Epithelial cell of alveolus of lung (primary cell): Measurements from ENCODE around the gene C19orf18. TPM values are rescaled to one million over a fixed set of nuclear protein-coding genes. Genes with fewer than 3 reads are reported as not detected.

ENCODE experiments used
- total RNA-seq: library from RNA; depleted of rRNA; stranded (reverse); fragments of >200 nt; gene quantifications from 2 replicates; pipeline ENCODE4 v1.2.1, GENCODE V29; 2015

The C19orf18 gene
- not detected in 2 replicates for total RNA-seq

DNA sequence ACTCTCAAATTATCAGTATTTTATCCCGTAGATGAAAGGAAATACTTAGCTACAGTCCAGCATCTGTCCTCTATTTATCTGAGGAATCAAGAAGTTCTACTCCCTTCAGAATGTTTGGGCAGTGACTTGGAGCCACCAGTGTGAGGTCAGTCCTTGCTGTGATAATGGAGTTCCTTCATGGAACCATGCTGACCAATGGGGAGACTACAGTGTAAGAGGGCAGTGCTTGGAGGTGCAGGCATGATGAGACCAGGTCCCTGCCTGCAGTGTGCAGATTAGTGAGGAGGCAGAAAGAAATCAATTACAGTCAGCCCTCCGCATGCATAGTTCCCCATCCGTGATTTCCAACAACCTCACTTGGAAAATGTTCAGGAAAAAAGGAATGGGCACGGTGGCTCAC is at the start of gene C19orf18:
C19orf18 (minus strand) TSS at position 101 of the 400 bp plus-strand sequence. CDS start 102 bp downstream, outside the sequence.

GRCh38 chr19:58002384-58003173 is 28.2 kb upstream of the C19orf18 start, which contains the start of gene ZNF606:
TSS of gene ZNF606 (minus strand) at chr19:58002820. CDS start at chr19:58001319, 1,501 bp downstream.

GRCh38 chr19:57947419-57948134 is 26.8 kb downstream of the C19orf18 start, which contains the start of gene ZNF256:
TSS of gene ZNF256 (minus strand) at chr19:57947706. CDS start at chr19:57947474, 232 bp downstream.

GRCh38 chr19:57934820-57935665 is 39.3 kb downstream of the C19orf18 start, which contains the start of gene ZNF418:
TSS of gene ZNF418 (minus strand) at chr19:57935402. CDS start at chr19:57933822, 1,580 bp downstream.

DNA sequence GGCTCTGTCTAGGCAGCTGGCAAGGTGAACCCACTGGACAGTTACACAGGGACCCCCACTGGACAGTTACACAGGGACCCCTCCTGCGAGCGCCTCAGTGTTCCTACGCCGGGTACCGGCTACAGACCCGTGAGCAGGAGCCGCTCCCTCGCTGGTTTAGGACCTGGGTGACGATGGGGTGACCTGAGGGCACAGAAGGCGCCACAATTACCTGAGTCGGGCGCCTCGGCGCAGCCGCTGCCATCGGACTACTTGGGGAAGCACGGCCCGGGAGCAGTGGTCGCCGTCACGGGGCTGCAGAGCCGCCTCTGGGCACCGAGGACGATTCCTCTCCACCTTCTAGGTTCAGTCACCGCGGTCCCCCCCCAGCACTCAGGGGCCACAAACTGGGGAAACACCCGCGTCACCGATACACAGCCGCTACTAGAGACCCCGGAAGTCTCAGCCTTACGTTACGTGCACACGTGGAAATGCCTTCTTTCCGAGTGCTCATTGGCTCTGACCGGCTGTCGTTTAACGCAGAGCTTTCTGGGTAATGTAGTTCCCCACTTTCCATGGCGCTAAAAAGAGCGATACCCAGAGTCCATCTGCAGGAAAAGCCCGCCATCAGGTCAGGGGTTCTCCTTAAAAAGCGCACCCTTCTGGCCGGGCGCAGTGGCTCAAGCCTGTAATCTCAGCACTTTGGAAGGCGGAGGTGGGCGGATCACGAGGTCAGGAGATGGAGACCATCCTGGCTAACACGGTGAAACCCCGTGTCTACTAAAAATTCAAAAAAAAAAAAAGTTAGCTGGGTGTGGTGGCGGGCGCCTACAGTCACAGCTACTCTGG is 58.0 kb downstream of the C19orf18 start, which contains the start of gene ZNF417:
ZNF417 (minus strand) TSS at position 425 of the 828 bp plus-strand sequence; CDS start at position 244, 181 bp downstream.

Other genes with a start within 250 kb of the C19orf18 start
- gene ZNF671, start 246.9 kb downstream of the C19orf18 start, total RNA-seq, result 5.3 and 29.5 TPM in 2 replicates
- gene ZNF776, start 227.7 kb downstream of the C19orf18 start, total RNA-seq, result 7.6 and 22.8 TPM in 2 replicates
- 5.7 and 13.6 TPM in 2 replicates for gene ZNF586, start 204.9 kb downstream of the C19orf18 start, total RNA-seq
- gene ZNF552, start 159.6 kb downstream of the C19orf18 start, total RNA-seq, result 2.1 and 3.7 TPM in 2 replicates
- 8.3 and 15.6 TPM in 2 replicates for gene ZNF587B, start 144.2 kb downstream of the C19orf18 start, total RNA-seq
- gene ZNF587, start 124.7 kb downstream of the C19orf18 start, total RNA-seq, result 16.4 and 20.1 TPM in 2 replicates
- gene ZNF814, start 85.5 kb downstream of the C19orf18 start, total RNA-seq, result 4.5 and 6.9 TPM in 2 replicates
- 7.1 and 13.5 TPM in 2 replicates for gene ZNF417, start 57.9 kb downstream of the C19orf18 start, total RNA-seq
- gene ZNF418, start 39.1 kb downstream of the C19orf18 start, total RNA-seq, result 1.7 TPM in 2 replicates
- gene ZNF256, start 26.8 kb downstream of the C19orf18 start, total RNA-seq, result 4.1 and 5.6 TPM in 2 replicates
- 9.1 and 37.8 TPM in 2 replicates for gene ZNF606, start 28.3 kb upstream of the C19orf18 start, total RNA-seq
- not detected in 2 replicates for gene ZSCAN1, start 59.5 kb upstream of the C19orf18 start, total RNA-seq
- gene ZNF135, start 84.7 kb upstream of the C19orf18 start, total RNA-seq, result 3.2 and 3.5 TPM in 2 replicates
- gene ZSCAN18, start 123.7 kb upstream of the C19orf18 start, total RNA-seq, result 38.9 and 83.2 TPM in 2 replicates
- 5.7 and 11.2 TPM in 2 replicates for gene ZNF329, start 176.3 kb upstream of the C19orf18 start, total RNA-seq
- gene ZNF274, start 208.5 kb upstream of the C19orf18 start, total RNA-seq, result 20.8 and 21.2 TPM in 2 replicates